ENCODE measurements around the gene SMC1B.

Gene SMC1B

DNA sequence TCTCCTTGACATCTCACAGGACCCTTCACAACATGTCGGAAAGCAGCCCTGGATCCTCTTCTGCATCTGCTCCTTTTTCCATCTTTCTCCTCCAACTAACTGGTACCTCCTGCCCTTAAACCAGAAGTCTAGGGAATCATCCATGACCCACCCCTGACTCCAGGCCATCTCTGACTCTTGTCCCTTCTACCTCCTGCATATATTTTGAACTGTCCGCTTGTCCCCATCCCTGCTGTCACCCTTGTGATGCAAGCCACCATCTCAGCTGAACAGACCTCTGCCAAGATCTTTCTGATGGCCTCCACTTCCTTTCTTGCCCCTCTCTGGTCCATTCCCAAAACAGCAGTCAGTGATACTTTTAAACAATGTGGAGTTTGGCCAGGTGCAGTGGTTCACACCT is 7.1 kb upstream of the SMC1B start:
- H3K9me2 ChIP-seq (replicated peaks; ENCODE audit: insufficient read depth, low read length) = no peaks in the 10 kb centered on the region
- TF ChIP-seq, protein P1, sequence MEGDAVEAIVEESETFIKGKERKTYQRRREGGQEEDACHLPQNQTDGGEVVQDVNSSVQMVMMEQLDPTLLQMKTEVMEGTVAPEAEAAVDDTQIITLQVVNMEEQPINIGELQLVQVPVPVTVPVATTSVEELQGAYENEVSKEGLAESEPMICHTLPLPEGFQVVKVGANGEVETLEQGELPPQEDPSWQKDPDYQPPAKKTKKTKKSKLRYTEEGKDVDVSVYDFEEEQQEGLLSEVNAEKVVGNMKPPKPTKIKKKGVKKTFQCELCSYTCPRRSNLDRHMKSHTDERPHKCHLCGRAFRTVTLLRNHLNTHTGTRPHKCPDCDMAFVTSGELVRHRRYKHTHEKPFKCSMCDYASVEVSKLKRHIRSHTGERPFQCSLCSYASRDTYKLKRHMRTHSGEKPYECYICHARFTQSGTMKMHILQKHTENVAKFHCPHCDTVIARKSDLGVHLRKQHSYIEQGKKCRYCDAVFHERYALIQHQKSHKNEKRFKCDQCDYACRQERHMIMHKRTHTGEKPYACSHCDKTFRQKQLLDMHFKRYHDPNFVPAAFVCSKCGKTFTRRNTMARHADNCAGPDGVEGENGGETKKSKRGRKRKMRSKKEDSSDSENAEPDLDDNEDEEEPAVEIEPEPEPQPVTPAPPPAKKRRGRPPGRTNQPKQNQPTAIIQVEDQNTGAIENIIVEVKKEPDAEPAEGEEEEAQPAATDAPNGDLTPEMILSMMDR (IDR thresholded peaks at IDR 0.05; ENCODE audit: insufficient read depth, low read length, poor library complexity, severe bottlenecking) = no peak
- no peak for TF ChIP-seq EZH2phosphoT487 (conservative IDR thresholded peaks at IDR 0.05; ENCODE audit: low read length)

DNA sequence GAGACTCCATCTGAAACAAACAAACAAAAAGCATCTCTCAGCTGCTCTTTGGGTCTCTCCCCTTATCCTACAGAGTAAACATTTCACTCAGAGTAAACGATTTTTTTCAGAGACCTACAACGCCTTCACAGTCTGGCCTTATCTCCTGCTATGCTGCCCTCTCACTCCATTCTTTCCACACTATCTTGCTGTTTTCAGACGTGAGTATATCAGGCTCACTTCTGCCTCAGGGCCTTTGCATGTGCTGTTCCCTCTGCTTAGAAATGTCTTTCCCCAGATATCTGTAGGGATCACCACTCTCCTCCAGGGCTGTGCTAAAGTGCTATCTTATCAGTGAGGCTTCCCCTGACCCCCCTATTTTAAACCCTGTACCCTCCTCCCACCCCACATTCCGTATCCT is 6.6 kb upstream of the SMC1B start:
- no peaks in the 10 kb centered on the region for H3K36me3 ChIP-seq (ENCODE audit: low read length)
- no peaks in the 10 kb centered on the region for H3K27me3 ChIP-seq (ENCODE audit: low read length)

More for the DNA sequence above, 7.1 kb upstream of the SMC1B start:
- Histone ChIP-seq H3F3A (ENCODE audit: insufficient read depth) (no peaks in the 10 kb centered on the region), H3K4me3 (ENCODE audit: insufficient read depth, low read length, poor library complexity, severe bottlenecking) (no peak overlapping the region), H3K27ac (ENCODE audit: low read depth, low read length) (no peak overlapping the region), H4K20me1 (ENCODE audit: low read depth, low read length) (no peaks in the 10 kb centered on the region), H3K4me2 (ENCODE audit: low read depth, low read length, poor library complexity, severe bottlenecking) (no peak overlapping the region), H3K9ac (ENCODE audit: low read length) (no peak overlapping the region), H3K36me3 (ENCODE audit: low read length) (no peaks in the 10 kb centered on the region), H3K27me3 (ENCODE audit: low read length) (no peaks in the 10 kb centered on the region), H3K9me3 (ENCODE audit: insufficient read depth, low read length) (no peaks in the 10 kb centered on the region), H3K79me2 (ENCODE audit: insufficient read depth, low read length) (no peaks in the 10 kb centered on the region), H2AFZ (ENCODE audit: low read depth, low read length, severe bottlenecking) (no peak overlapping the region)

DNA sequence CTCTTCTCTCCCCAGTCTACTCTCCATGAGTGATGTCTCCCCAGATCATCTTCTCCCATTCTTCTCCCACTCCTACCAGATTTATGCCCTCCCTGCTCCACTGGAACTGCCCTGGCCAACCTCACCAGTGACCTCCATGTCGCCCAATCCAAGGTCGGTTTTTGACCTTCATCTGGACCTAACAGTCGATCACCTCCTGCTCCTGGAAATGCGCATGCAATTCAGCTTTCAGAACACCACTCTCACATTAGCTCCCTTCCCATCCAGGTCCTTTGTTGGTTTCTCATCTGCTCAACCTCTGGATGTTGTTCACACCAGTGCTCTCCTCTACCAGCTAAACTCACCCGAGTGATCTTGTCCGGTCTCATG is 5.4 kb upstream of the SMC1B start:
- no peak overlapping the region for H3K4me2 ChIP-seq (ENCODE audit: low read depth, low read length, poor library complexity, severe bottlenecking)
- H2AFZ ChIP-seq (ENCODE audit: low read depth, low read length, severe bottlenecking) = no peak overlapping the region
- H4K20me1 ChIP-seq (ENCODE audit: low read depth, low read length) = no peaks in the 10 kb centered on the region
- no peak overlapping the region for H3K27ac ChIP-seq (ENCODE audit: low read depth, low read length)
- no peak overlapping the region for H3K9ac ChIP-seq (ENCODE audit: low read length)
- H3K9me3 ChIP-seq (ENCODE audit: insufficient read depth, low read length) = no peaks in the 10 kb centered on the region
- no peaks in the 10 kb centered on the region for H3K27me3 ChIP-seq (ENCODE audit: low read length)
- H3K9me2 ChIP-seq (replicated peaks; ENCODE audit: insufficient read depth, low read length) = no peaks in the 10 kb centered on the region
- no peak for TF ChIP-seq EZH2phosphoT487 (conservative IDR thresholded peaks at IDR 0.05; ENCODE audit: low read length)
- TF ChIP-seq, protein P1 (IDR thresholded peaks at IDR 0.05; ENCODE audit: insufficient read depth, low read length, poor library complexity, severe bottlenecking) = no peak
- H3K36me3 ChIP-seq (ENCODE audit: low read length) = no peaks in the 10 kb centered on the region
- no peak overlapping the region for H3K4me3 ChIP-seq (ENCODE audit: insufficient read depth, low read length, poor library complexity, severe bottlenecking)
- H3F3A ChIP-seq (ENCODE audit: insufficient read depth) = no peaks in the 10 kb centered on the region
- no peaks in the 10 kb centered on the region for H3K79me2 ChIP-seq (ENCODE audit: insufficient read depth, low read length)

More for the DNA sequence above, 6.6 kb upstream of the SMC1B start:
- no peak overlapping the region for H2AFZ ChIP-seq (ENCODE audit: low read depth, low read length, severe bottlenecking)
- H3K79me2 ChIP-seq (ENCODE audit: insufficient read depth, low read length) = no peaks in the 10 kb centered on the region
- H3K9ac ChIP-seq (ENCODE audit: low read length) = no peak overlapping the region
- H4K20me1 ChIP-seq (ENCODE audit: low read depth, low read length) = no peaks in the 10 kb centered on the region
- no peaks in the 10 kb centered on the region for H3K9me2 ChIP-seq (replicated peaks; ENCODE audit: insufficient read depth, low read length)
- H3F3A ChIP-seq (ENCODE audit: insufficient read depth) = no peaks in the 10 kb centered on the region
- no peak overlapping the region for H3K4me3 ChIP-seq (ENCODE audit: insufficient read depth, low read length, poor library complexity, severe bottlenecking)
- TF ChIP-seq EZH2phosphoT487 (conservative IDR thresholded peaks at IDR 0.05; ENCODE audit: low read length) = no peak
- TF ChIP-seq, protein P1 (IDR thresholded peaks at IDR 0.05; ENCODE audit: insufficient read depth, low read length, poor library complexity, severe bottlenecking) = no peak
- H3K9me3 ChIP-seq (ENCODE audit: insufficient read depth, low read length) = no peaks in the 10 kb centered on the region
- H3K4me2 ChIP-seq (ENCODE audit: low read depth, low read length, poor library complexity, severe bottlenecking) = no peak overlapping the region
- no peak overlapping the region for H3K27ac ChIP-seq (ENCODE audit: low read depth, low read length)

Measured in SU-DHL-6 (cell line).